ENCODE data around the gene HOXA9.

Gene HOXA9

GRCh38 chr7:27188386-27189294 is 23.3 kb upstream of the HOXA9 start:
- no peak for FAIRE-seq

GRCh38 chr7:27187475-27188385 is 22.4 kb upstream of the HOXA9 start:
- DNase-seq (ENCODE audit: insufficient read length, low spot score), result no peak
- FAIRE-seq, result no peak

More at GRCh38 chr7:27188386-27189294, 23.3 kb upstream of the HOXA9 start:
- no peak for DNase-seq (ENCODE audit: insufficient read length, low spot score)

GRCh38 chr7:27186668-27187474 is 21.5 kb upstream of the HOXA9 start:
- DNase-seq (ENCODE audit: insufficient read length, low spot score), result no peak

GRCh38 chr7:27185854-27186667 is 20.7 kb upstream of the HOXA9 start:
- FAIRE-seq (no peak), DNase-seq (ENCODE audit: insufficient read length, low spot score) (no peak)

More at GRCh38 chr7:27186668-27187474, 21.5 kb upstream of the HOXA9 start:
- no peak for FAIRE-seq

- DNase-seq (ENCODE audit: insufficient read length, low spot score), result peak; percentile 94
- FAIRE-seq, result peak; percentile 20
Measured at GRCh38 chr7:27185013-27185853, 19.9 kb upstream of the HOXA9 start, which contains the start of gene HOXA11. TSS of gene HOXA11 (minus strand) at chr7:27185232. CDS start at chr7:27185144, 88 bp downstream.

GRCh38 chr7:27184337-27185012 is 19.1 kb upstream of the HOXA9 start:
- FAIRE-seq (no peak), DNase-seq (ENCODE audit: insufficient read length, low spot score) (no peak)

DNA sequence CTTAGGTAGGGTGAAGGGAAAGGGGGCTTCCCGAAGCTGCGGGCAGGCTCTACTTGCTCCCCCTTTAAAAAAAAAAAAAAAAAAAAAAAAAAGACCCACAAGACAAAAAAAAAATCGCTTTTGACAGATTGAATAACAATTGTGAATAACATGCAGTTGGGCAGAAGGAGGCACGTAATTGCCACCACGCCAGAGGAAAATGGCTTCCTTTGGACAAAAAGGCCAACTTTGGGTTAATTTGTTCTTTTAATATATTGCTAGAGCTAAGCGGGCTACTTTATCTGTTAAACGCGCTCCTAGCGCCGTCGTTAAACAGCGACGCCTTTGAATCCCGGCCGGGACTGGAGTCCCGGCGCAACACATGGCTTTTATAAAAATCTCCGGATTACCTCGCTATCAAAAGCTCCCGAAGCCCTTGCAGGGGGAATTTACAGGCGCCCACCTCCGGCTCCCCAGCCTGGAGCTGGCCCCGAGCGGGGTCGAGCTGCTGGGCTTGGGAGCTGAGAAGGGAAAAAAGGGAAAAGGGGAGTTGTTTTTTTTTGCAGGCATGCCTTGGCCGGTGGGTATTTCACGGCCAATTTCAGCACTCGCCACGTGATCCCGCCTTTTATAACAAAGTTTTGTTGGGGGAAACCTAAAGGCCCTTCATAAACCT is 18.5 kb upstream of the HOXA9 start:
- DNase-seq (ENCODE audit: insufficient read length, low spot score) (no peak), FAIRE-seq (no peak)

GRCh38 chr7:27182861-27183681 is 17.7 kb upstream of the HOXA9 start:
- no peak for DNase-seq (ENCODE audit: insufficient read length, low spot score)

GRCh38 chr7:27182285-27182841 is 17.0 kb upstream of the HOXA9 start:
- FAIRE-seq (no peak), DNase-seq (ENCODE audit: insufficient read length, low spot score) (no peak)

More at GRCh38 chr7:27182861-27183681, 17.7 kb upstream of the HOXA9 start:
- FAIRE-seq, result no peak

- DNase-seq (ENCODE audit: insufficient read length, low spot score), result no peak
Measured at GRCh38 chr7:27181795-27182275, 16.5 kb upstream of the HOXA9 start.

GRCh38 chr7:27180431-27181420 is 15.4 kb upstream of the HOXA9 start:
- no peak for FAIRE-seq
- no peak for DNase-seq (ENCODE audit: insufficient read length, low spot score)

More at GRCh38 chr7:27181795-27182275, 16.5 kb upstream of the HOXA9 start:
- FAIRE-seq, result no peak

DNA sequence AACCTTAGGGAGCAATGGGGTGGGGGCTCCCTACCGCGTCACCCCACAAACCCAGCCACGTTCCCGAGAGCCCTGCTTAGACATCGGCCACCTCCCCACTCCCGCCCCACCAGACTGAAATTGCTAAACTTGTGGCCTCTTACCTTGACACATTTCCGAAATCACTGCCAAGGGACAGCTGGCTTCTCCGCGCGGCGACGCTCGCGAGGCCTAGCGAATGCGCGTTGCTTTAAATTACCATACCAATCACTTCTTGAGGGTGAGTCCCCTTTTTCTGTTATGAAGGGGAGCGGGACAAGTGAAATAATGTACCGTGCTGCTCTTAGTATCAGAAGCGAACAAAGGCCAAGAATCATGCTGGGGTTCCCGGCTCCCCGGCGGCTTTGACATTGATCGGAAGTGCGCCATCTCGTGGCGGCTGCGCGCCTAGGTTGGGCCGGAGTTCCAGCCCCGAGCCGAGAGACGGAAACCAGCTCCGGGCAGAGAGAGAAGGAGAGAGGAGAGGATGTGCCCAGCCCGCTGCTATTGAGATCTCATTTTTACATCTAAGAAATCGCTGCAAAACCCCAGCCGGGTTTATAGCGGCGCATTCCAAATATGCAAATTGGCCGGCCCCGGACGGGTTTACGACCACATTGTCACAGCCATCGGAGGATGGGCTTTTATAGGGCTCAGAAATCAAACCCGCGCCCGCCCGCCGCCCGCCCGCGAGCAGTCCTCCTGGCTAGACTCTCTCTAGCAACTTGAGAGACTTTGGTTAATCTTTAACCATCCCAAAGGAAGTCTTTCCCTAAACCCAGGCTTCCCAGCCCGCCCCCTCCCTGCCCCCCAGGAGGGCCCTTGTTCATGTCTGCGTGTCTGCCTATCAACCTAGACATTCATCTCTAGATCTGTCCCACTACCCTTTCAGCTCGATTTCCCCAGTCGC is 14.4 kb upstream of the HOXA9 start:
- DNase-seq (ENCODE audit: insufficient read length, low spot score) (peak; percentile 72), FAIRE-seq (peak; percentile 46)

GRCh38 chr7:27179030-27179429 is 13.7 kb upstream of the HOXA9 start:
- FAIRE-seq, result no peak
- DNase-seq (ENCODE audit: insufficient read length, low spot score), result no peak

DNA sequence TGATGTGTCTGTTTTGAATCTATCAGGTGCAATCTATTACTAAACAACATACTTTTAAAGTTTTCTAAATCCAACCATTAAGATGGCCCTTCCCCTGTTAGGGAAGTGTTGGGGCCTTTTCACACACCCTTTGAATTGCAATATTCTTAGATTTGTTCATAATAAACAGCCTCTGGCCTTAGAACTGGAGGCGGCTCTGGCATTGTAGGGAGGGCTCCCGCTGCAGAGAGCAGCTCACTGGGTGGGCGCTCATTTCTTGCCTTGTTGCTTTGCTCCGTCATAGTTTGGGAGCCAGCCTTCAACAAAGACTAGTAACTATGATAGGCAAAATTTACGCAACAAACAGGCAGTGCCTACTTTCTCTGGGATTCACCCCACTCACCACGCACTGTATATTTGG is 13.0 kb upstream of the HOXA9 start:
- DNase-seq (ENCODE audit: insufficient read length, low spot score) (no peak), FAIRE-seq (no peak)

All from HTR-8/SVneo (cell line).